ENCODE results near the gene EPS8.

Gene EPS8

DNA sequence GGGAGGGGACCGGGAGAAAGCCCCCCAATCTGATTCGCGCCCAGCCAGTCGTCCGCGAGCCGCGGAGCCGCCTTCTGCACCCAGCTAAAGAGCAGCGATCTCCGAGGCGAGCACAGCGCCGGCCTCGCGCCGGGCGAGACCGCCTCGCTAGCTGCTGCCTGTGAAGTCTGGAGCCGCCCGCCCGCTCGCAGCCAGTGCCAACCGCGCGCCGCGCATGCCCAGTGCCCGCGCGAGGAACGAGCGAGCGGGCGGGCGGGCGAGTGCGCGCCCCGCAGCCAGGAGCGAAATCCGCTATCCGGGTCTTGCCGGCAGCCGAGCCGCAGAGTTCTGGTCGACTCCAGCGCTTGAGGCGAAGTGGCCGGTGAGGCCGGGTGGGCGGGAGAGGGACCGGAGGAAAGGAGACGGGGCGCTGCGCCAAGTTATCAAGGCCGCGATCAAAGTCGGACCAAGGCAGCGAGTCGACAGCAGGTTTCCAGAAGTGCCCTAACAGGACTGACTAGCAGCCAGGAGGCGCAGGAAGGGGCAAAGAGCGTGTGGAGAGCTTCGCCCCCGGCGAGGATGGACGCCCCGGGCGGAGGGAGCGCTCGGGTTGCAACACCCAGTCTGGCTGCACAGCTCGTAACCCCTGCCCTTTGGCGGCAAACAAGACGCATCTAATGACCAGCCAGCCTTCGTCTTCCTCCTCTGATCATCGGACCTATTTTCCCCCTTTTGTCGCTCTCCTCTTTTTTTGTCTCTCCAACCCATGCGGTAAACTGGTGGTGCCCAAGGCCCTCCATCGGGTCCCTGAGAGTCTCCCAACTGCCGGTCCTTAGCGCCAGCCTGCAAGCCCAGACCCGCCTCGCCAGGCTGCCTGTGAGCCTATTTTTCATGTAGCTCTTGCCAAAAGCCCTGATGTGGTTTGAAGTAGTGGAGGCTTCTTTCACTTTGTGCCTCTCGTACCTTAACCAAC, at the start of gene EPS8:
Gene EPS8, minus strand, starts transcription at position 169 of the 952 bp plus-strand sequence. CDS start 106,437 bp downstream, outside the sequence.
- no peak for FAIRE-seq

DNA sequence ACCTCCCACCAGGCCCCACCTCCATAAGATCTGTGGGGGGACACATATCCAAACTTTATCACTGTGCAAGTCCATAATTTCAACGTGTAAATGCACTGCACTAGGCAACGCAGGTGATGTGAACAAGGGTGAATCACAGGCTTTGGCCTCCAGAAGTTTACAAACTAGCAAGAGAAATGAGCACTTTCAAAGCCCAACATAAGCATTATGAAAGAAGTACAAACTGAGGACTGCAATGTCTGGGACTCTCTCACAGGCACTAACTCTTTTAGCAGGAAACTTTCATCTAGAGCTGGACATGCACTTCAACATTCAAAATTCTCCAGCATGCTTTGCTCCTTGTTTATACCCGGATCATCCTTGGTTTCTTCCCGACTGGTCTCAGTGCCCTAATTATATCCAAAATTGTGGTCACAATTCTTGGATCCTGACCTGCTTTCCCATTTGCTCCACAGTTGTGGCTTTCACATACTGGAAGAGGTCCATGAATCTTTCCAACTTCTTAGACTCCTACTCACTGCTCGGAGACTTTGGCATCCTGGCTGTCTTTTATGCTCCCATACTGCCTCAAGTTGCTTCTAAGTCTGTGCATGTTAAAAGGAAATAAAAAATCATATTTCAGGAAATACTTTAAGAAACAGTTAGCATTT, 48.1 kb upstream of the EPS8 start:
- FAIRE-seq, result no peak

DNA sequence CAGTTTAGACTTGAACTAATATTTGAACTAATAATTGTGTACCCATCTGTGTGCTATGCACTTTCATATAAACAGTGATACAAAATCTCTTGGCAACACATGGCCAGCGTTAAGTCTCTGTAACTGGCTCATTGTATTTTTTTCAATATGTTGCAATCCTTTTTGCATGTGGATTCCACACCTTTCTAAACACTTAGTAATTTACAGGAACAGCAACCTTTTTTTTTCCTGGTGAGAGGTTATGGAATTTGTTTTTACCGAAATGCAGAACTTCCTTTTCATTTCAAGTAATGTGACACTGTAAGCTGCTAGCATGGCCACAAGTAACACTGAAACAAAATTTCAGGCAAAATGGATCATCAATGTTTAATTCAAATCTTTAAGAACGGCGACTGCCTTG, 45.4 kb upstream of the EPS8 start:
- FAIRE-seq, result no peak

DNA sequence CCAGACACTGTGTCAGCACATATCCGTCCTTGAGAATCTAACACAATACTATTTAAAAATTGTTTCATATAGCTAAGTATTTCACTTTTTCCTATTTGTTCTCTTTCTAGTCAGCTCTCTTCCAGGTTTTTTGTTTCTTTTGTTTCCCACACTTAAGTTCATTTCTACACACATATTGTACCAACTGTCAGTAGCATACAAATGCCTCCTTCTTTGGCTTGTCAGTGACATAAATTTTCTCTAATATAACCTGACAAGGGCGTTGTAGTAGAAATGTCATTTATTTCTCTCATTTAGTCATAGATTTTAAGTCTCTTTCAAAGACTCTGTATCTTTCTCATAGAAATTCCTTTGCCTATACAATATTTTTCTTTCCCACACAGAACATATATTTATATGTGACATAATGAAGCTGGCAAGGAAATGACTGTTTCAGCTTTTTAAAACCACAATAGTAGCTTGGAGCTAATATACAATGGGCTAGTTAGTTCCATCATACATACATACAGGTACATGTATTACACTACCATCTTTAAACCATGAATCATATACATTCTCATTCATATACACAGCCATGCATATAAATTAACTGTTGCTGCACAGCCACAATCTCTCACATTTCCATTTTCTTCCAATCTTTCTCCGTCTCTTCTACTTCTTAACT, 42.3 kb upstream of the EPS8 start:
- FAIRE-seq, result no peak

DNA sequence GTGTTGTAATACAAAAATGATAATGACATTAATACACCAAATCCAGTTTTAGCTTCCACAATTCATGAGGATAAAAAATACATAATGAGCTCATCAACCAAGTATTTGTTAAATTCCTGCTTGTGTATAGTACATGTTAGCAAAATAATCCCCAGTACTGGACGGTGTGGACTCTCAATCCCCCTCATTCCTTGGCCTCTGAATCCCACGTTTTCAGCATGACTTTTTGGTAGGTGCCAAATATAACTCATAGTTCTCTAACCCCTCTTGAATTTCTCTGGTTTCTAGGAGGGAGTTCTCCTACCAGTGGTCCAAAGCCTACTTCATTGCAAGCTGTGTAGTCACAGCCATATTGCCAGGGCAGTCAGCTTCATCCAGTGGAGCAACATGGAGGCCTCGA, 41.4 kb upstream of the EPS8 start:
- FAIRE-seq, result no peak

DNA sequence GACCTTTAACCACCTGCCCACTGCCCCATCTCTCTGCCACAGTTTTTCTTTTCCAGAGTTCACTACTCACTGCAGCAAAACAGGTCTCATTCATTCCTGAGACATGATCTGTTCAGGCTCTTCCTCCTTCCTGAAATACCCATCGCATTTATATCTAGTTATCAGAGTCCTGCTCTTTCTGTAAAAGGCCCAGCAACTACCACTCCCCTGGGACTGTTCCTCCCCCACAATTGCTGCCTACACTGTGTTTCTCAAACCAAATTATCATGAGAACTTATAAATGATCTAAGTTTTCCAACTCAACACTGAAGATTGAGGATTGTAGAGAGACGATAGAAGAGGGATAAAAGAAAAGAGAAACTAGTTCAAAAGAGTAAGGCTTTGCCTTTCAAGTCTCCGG, 40.8 kb upstream of the EPS8 start:
- FAIRE-seq, result no peak

DNA sequence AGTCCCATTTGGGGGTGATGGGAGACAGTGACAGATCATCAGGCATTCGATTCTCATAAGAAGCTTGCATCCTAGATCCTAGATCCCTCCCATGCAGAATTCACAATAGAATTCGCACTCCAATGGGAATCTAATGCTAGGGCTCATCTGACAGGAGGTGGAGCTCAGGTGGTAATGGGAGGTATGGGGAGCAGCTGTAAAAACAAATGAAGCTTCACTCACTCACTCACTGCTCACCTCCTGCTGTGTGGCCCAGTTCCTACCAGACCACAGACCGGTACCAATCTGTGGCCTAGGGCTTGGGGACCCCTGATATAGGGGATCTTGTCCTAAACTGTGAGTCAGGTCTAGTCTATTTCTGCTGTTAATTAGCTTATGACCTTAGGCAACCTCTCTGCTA, 40.1 kb upstream of the EPS8 start:
- FAIRE-seq, result no peak

DNA sequence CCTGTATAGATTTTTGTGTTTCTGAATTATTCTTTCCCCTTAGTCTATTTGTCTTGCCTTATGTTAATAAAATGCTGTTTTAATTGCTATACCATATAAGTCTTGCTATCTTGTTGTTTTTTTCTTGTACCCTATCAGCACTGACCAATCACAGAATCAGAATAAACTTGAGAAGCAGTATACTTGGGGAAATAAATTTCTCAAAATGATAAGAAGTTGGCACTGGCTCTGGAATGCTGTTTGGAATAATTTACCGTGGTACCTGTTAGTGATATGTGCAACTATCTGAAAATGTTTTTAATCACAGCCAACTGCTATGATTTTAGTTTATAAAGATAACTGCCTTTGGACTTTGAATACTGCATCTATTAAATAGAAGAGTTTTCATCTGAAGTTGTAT, 37.9 kb upstream of the EPS8 start:
- FAIRE-seq, result no peak

DNA sequence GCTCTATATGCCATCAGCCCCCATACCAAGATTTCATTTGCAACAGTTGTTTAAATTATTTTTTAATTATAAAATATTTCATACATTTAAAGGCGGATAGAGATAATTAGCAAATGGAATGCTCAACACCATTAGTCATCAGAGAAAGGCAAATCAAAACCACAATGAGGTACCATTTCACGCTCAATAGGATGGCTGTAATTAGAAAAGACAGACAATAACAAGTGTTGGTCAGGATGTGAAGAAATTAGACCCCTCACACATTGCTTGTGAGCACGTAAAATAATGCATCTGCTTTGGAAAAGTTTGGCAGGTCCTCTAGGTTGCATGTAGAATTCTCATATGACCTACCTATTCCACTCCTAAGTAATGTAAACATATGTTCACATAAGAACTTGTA, 35.3 kb upstream of the EPS8 start:
- FAIRE-seq, result no peak

DNA sequence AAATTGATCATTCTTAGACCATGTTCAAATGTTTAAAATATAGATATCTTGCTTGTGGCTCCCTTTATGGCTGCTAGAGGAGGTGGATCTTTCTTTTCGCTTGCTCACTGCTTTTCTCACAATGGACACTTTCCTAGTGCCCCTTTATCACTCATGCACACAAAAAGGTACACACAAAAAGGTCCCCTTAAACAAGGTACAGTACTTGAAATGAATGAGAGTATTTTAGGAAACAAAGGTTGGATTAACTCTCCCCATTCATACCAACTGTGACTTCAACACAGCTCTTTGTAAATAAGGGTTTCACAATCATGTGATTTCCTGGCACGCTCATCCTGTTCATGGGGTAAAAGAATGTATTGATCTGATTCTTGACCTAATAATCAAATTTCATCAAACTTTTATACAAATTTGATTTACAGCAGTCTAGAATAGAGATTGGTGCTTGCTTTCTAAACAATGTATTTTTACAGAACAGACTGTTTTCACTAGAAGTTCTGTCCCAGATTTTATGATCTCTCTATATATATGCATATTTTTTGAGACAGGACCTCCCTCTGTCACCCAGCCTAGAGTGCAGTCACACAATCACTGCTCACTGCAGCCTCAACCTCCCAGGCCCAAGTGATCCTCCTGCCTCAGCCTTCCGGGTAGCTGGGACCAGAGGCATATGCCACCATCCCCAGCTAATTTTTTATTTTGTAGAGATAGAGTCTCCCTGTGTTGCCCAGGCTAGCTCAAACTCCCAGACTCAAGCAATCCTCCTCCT, 34.4 kb upstream of the EPS8 start:
- no peak for FAIRE-seq

DNA sequence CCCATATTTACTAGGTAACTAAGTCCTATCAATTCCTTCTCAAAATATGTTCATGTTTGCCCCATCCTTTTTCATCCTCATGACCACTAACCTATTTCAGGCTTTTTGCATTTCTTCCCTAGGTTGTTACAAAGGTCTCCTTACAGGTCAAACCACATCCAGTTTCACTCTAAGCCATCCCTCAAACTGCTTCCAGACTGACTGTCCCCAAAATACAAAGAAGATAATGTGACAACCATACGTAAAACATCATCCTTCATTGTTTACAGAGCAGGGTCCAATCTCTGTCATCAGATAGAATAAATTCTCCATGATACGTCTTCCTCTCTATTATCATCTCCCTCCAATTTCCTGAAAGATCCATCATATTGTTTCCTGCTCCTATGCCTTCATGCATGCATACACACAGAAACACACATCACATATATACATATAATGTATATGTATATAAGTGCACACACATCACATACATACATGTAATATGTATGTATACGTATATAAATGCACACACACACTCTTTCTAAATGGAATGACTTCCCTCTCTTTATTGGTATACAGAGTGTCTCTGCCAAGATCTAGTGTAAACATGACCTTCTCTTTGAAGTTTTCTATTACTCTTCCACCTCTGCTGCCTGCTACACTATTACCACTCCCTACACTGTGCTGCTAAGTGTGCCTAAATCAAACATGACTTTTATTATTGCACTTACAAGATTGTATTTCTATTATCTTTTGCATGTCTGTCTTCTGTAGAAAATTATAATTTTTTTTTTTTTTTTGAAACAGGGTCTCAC, 30.7 kb upstream of the EPS8 start:
- no peak for FAIRE-seq

DNA sequence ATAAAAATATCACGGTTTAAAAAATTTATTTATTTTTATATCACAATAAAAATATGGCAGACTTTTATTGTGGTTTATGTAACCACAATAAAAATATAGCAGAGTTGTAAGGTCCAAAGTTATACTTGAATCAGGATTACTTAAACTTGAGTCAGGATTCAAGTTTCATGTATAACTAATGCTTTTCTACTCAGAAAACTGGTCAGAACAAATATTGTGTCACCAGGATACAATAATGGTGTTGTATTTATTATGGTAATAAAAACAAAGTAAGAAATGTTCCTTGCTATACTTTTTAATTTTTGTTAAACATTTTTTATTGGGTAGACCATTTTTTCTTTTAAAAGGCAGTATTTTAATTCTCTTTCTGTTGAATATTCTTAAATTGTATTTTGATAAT, 29.2 kb upstream of the EPS8 start:
- FAIRE-seq, result no peak

DNA sequence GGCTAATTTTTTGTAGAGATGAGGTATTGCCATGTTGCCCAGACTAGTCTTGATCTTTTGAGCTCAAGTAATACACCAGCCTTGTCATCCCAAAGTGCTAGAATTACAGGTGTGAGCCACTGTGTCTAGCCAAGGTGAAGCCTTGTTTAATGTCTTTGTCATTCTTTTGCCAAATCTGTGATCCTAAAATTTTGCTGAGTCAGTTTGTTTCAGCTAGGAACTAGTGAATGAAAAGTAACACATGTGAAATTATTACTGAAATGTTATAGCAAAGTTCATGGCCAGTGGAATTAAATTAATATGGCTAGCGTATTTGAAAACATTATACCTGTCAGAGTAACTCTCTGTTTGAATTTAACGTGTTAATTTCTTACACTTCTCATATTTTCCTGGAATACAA, 26.5 kb upstream of the EPS8 start:
- FAIRE-seq, result no peak

DNA sequence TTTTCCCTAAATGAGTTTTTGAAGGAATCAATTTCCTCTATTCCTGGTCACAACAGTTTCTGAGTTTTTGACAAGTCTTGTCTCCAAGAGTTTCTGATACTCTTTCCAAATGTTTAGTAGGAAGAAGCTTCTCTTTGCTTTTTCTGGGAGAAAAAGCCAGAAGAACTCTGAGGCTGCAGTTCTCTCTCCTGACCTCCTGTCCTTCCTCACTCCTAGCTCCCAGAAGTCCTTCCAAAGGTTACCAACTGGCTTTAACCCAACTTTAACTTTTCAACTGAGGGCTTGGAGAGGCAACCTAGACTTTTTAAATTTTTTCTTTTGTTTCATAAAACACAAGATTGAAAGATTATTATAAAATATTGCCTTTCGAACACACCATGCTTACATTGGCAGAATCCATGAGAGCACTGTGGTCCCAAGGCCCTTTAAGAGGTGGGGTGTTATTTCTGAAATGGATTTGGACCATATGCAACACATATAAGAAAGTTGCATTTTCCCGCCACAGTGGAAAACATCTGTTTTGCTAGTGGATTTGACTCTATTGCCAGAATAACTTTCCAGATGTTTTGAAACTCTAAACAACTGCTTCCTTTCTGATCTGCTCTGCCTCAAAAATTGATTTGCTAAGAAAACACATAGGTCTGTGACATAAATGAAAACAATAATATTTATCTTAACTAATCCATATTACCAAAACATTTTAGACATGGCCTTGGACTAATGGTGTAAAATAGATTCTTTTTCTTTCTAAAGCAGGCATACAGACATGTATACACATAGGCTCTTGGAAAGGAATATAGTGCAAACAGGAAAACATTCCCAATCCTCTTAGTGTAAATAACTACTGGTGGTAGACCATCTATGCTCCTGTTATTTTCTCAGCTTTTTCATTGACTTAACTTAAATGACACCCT, 22.3 kb upstream of the EPS8 start:
- FAIRE-seq, result no peak

DNA sequence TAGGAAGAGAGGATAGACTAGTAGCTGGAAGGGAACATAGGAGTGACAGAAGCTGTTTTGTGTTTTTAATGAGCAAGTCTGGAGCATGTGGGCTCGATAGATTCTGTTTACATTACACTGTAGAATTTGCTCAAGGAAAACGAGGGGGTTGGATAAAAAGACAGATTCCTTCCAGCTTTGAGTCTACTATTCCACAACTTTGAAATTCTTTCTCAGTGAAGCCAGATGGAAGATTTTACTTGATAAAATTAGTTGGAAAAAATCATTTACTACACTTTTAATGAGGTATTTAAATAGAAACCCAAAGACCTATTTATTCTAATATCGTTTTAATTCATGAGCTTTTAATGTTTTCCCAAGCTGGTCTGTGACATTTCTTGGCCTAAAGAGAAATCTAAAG, 19.5 kb upstream of the EPS8 start:
- FAIRE-seq, result peak; percentile 93

DNA sequence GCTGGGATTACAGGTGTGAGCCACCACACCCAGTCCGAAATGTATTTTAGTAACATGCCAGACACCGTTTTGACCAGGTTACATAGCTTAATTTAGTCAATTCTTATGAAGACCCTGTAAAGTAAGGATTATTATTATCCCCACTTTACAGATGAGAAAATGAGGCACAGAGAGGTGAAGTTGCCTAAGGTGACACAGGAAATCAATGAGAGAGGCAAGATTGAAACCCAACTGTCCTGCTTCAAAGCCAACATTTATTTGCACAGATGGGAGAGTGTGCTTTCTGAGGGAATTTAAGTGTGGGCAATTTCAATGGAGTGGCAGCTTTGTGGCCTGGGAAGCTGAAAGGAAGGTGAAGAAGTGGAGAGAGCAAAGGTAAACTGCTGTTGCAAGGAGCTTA, 19.1 kb upstream of the EPS8 start:
- FAIRE-seq, result no peak

DNA sequence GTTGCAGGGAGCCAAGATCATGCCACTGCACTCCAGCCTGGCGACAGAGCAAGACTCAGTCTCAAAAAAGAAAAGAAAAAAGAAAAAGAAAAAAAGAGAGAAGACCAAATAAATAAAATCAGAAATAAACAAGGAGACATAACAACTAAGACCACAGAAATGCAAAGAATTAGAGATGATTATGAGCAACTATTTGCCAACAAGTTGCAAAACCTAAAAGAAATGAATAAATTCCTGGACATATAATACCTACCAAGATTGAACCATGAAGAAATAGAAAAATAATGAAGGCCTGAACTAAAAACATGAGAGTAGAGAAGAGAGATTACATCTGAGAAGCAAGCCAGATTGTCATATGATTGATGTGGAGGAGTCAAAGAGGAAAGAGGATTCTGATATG, 17.6 kb upstream of the EPS8 start:
- no peak for FAIRE-seq

DNA sequence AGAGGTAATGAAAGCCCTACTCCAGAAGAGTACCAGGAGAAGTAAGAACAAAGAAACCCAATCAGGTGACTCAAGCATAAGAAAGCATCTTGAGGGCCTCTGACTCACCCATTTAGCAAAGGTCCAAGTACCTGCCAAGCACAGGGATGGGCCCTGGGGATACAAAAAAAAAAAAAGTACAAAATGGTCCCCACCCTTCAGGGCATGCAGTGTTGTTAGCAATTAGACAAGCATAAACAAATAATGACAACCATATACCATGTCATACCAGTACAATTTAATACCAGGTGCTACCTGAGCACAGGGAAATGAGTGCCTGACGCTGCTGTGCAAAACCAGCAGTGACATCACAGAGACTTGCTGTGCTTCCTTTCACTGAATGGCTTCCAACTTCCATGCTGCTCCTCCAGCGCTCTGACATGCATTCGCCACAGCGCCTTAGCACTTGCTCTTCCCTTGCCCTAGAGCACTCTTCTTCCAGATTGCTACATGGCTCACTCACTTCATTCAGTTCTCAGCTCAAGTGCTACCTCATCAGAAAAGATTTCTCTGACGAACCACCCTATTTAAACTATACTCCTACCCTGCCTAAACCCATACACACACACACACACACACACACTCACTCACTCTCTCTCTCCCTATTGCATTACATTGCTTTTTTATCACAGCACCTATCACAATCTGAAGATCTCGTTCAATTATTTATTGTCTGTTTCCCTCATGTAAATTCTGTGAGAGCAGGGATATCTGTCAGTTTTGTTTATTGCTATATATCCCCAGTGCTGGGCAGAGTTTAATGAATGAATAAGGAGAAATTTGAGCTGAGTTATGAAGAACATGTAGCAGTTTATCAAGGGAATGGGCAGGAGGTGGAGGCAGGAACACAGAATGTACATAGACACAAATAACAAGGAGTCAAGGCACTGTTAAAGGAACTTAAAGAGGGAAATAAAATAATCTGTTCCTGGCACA, 12.9 kb upstream of the EPS8 start:
- FAIRE-seq, result no peak

DNA sequence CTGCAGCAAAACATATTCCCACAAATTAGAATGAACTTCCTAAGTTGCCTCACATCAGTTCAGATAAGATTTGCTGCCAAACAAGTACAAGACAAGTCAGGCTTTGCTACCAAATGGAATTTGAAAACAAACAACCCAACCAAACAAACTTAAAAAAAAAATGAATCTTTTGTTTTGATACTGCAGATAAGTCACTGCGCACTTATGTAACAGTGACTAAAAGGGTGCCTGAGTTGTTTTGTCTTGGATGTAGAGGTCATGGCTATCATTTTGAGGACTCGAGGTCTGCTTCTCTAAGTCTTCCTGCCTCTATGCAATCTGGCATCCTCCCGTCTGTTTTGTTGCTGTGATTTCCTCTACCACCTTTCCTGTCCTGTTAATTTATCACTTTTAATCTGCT, 11.1 kb upstream of the EPS8 start:
- FAIRE-seq, result peak; percentile 87

DNA sequence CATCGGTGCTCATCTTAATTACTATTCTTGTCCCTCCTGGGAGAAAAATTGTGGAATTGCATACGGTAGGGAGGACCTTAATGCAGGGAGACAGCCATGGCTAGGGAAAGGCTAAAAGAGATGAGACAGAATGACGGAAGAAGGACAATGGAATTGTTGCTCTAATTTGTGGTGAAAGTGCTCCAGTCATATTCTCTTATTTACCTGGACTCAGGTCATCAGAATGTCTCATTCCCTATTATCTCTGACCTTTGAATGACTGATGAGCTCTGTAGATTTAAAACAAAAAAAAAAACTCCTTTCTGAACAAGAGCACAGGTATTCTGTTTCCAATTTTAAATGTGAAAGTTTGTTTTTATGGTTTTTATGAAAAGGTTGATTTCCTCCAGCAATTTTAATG, 8.6 kb upstream of the EPS8 start:
- no peak for FAIRE-seq
